K562 (cell line): Measurements from ENCODE around the gene ST14. TPM values are rescaled to one million over a fixed set of nuclear protein-coding genes. Genes with fewer than 3 reads are reported as not detected.

ENCODE experiments used
- KDM2B ChIP-seq: fragments of 250-450 bp; sonication (Bioruptor Pico); IDR thresholded peaks from 2 replicates; pipeline ENCODE4 v1.8.0; 2021; ENCODE audit warnings: mild to moderate bottlenecking, moderate library complexity
- MITF ChIP-seq: IDR thresholded peaks from 2 replicates; pipeline ENCODE4 v1.6.1; 2014; ENCODE audit warnings: antibody characterized with exemption
- RBM17 ChIP-seq: fragments of 200-400 bp; formaldehyde crosslinking; IDR thresholded peaks from 2 replicates; pipeline ENCODE4 v1.6.1; 2017; ENCODE audit warnings: low read depth, mild to moderate bottlenecking, low read length, borderline replicate concordance
- ZFP1 ChIP-seq: fragments of 450-650 bp; formaldehyde crosslinking; IDR thresholded peaks from 2 replicates; pipeline ENCODE4 v1.4.0; 2020; ENCODE audit warnings: mild to moderate bottlenecking, mixed read lengths
- ZMIZ1 ChIP-seq, 2 experiments: fragments of 150-350 bp in 1 of 2; IDR thresholded peaks; 2 replicates each; pipeline ENCODE4 v1.6.1; 2012 to 2016; ENCODE audit warnings: low read depth in 2 of 2, low read length in 2 of 2, mild to moderate bottlenecking in 1 of 2, moderate library complexity in 1 of 2
- ZNF146 ChIP-seq: IDR thresholded peaks from one replicate; pipeline ENCODE4 v1.6.1; 2018; ENCODE audit warnings: missing compliant biosample characterization; ENCODE audit not compliant: unreplicated experiment
- polyA plus RNA-seq, 8 experiments: library from polyadenylated mRNA; depleted of rRNA in 4 of 8; stranded (reverse) in 5 of 8; unstranded in 3 of 8; fragments of >200 nt; fragmentation: Nextera tagmentation in 2 of 8; fragmentation: Illumina TruSeq in 1 of 8; extraction: Ambion mirVana in 2 of 8; extraction: Trizol in 1 of 8; gene quantifications; 2 replicates each; pipeline versions ENCODE4 v1.2.1 to v1.2.3, GENCODE V29; 2011 to 2014; ENCODE audit warnings: inconsistent platforms in 1 of 8, missing spikeins in 1 of 8
- total RNA-seq, 7 experiments: library from RNA; depleted of rRNA in 6 of 7; stranded (reverse); fragments of >200 nt in 6 of 7; fragmentation: Illumina TruSeq in 2 of 7; extraction: Trizol in 2 of 7; gene quantifications; 2 replicates each; pipeline versions ENCODE4 v1.2.1 to v1.2.3, GENCODE V29; 2011 to 2021; ENCODE audit warnings: low replicate concordance in 1 of 7

Gene ST14
- total and polyA plus RNA-seq, 9 of the 15 experiments (the other 6 are each of a cell fraction or from before 2014, with no cell fraction given), result 0.08 to 0.20 TPM; not detected in 7

GRCh38 chr11:130160498-130161155, 1.0 kb downstream of the ST14 start (continued):
- no peak for TF ChIP-seq ZNF146
- no peak for TF ChIP-seq RBM17
- TF ChIP-seq KDM2B (CRISPR knock-in tag), result no peak
- TF ChIP-seq ZMIZ1 (IDR thresholded peaks at IDR 0.05; ENCODE audit: low read depth in 2 of 2, low read length in 2 of 2), result no peak
- TF ChIP-seq ZFP1 (CRISPR knock-in tag), result no peak
- TF ChIP-seq MITF, result no peak
